ENCODE results near the gene DGAT2L6. TPM values are rescaled to one million over a fixed set of nuclear protein-coding genes. Genes with fewer than 3 reads are reported as not detected.
"Not testable (repeated sequence)": the region's sequence is repeated elsewhere in the genome, so short reads cannot be mapped to it uniquely, and the experiment has no call there.

DGAT2L6 gene
- polyA plus RNA-seq, 1 experiment: not detected

- POLR2A ChIA-PET: no interaction called here
- Histone ChIP-seq H3K27me3 (ENCODE audit: control insufficient read depth, insufficient read depth, low read length) (no peaks in the 10 kb centered on the region), H3K36me3 (ENCODE audit: control insufficient read depth, insufficient read depth, low read length) (no peaks in the 10 kb centered on the region), H3K4me3 (ENCODE audit: low read depth, low read length) (no peak overlapping the region)
- no peak for DNase-seq (ENCODE audit: low read depth)
- CTCF ChIA-PET: interaction anchor here (0.6 kb wide), 1 partner anchor 358 kb away, joined by 4 read pairs; no protein-coding TSS in a partner anchor
- TF ChIP-seq CTCF (IDR thresholded peaks at IDR 0.05; ENCODE audit: insufficient read depth, low read depth, low read length): no peak
These were observed 63.5 kb downstream of the DGAT2L6 start for GRCh38 chrX:70240751-70241150.

GRCh38 chrX:70241501-70241900 lies 64.2 kb downstream of the DGAT2L6 start:
- Histone ChIP-seq H3K27me3 (ENCODE audit: control insufficient read depth, insufficient read depth, low read length) (no peaks in the 10 kb centered on the region), H3K4me3 (ENCODE audit: low read depth, low read length) (no peak overlapping the region), H3K36me3 (ENCODE audit: control insufficient read depth, insufficient read depth, low read length) (no peaks in the 10 kb centered on the region)
- CTCF ChIA-PET: no interaction called here
- TF ChIP-seq CTCF (IDR thresholded peaks at IDR 0.05; ENCODE audit: insufficient read depth, low read depth, low read length): no peak
- POLR2A ChIA-PET: no interaction called here
- no peak for DNase-seq (ENCODE audit: low read depth)

- H3K27me3 ChIP-seq (ENCODE audit: control insufficient read depth, insufficient read depth, low read length); POLR2A ChIA-PET; H3K36me3 ChIP-seq (ENCODE audit: control insufficient read depth, insufficient read depth, low read length); DNase-seq (ENCODE audit: low read depth); H3K4me3 ChIP-seq (ENCODE audit: low read depth, low read length); CTCF ChIA-PET: not testable (repeated sequence)
These were observed 66.3 kb downstream of the DGAT2L6 start for GRCh38 chrX:70243601-70244000.

- POLR2A ChIA-PET: no interaction called here
- DNase-seq (ENCODE audit: low read depth): no peak
These were observed 67.6 kb downstream of the DGAT2L6 start for GRCh38 chrX:70244881-70245280.

GRCh38 chrX:70247252-70247651 lies 70.0 kb downstream of the DGAT2L6 start:
- POLR2A ChIA-PET: no interaction called here
- no peaks in the 10 kb centered on the region for H3K36me3 ChIP-seq (ENCODE audit: control insufficient read depth, insufficient read depth, low read length)
- CTCF ChIA-PET: no interaction called here
- H3K4me3 ChIP-seq (ENCODE audit: low read depth, low read length): no peak overlapping the region
- no peak for DNase-seq (ENCODE audit: low read depth)
- no peaks in the 10 kb centered on the region for H3K27me3 ChIP-seq (ENCODE audit: control insufficient read depth, insufficient read depth, low read length)
- no peak for TF ChIP-seq CTCF (IDR thresholded peaks at IDR 0.05; ENCODE audit: insufficient read depth, low read depth, low read length)

More at GRCh38 chrX:70244881-70245280, 67.6 kb downstream of the DGAT2L6 start:
- H3K27me3 ChIP-seq (ENCODE audit: control insufficient read depth, insufficient read depth, low read length): no peaks in the 10 kb centered on the region
- no peak overlapping the region for H3K4me3 ChIP-seq (ENCODE audit: low read depth, low read length)
- CTCF ChIA-PET: no interaction called here
- no peaks in the 10 kb centered on the region for H3K36me3 ChIP-seq (ENCODE audit: control insufficient read depth, insufficient read depth, low read length)
- no peak for TF ChIP-seq CTCF (IDR thresholded peaks at IDR 0.05; ENCODE audit: insufficient read depth, low read depth, low read length)

GRCh38 chrX:70252491-70252890 lies 75.2 kb downstream of the DGAT2L6 start:
- TF ChIP-seq CTCF (IDR thresholded peaks at IDR 0.05; ENCODE audit: insufficient read depth, low read depth, low read length): no peak
- POLR2A ChIA-PET: no interaction called here
- H3K4me3 ChIP-seq (ENCODE audit: low read depth, low read length): no peak overlapping the region
- H3K36me3 ChIP-seq (ENCODE audit: control insufficient read depth, insufficient read depth, low read length): no peaks in the 10 kb centered on the region
- CTCF ChIA-PET: interaction anchor here (1.2 kb wide), 1 partner anchor 10 kb away, joined by 3 read pairs; no protein-coding TSS in a partner anchor
- no peaks in the 10 kb centered on the region for H3K27me3 ChIP-seq (ENCODE audit: control insufficient read depth, insufficient read depth, low read length)
- DNase-seq (ENCODE audit: low read depth): no peak

All from BJ (cell line).